Activated B cell treated with CpG ODN at 0.5 μM for 24 hours (primary cell): ENCODE measurements around the gene TDRD9. TPM values are rescaled to one million over a fixed set of nuclear protein-coding genes. Genes with fewer than 3 reads are reported as not detected.

Experiments used
- ATAC-seq: fragments of 200-7000 bp; cut with Tn5 transposase; one replicate; pipeline ENCODE4 v1.10.0; 2021; ENCODE audit warnings: low read depth, mild to moderate bottlenecking, moderate library complexity
- CTCF ChIA-PET: fragments of 350-600 bp; sonication (Branson Sonifier 250); formaldehyde crosslinking; loops from one replicate; lab custom pipeline; 2021; ENCODE audit warnings: antibody characterized with exemption; lab: Charles Lee
- POLR2A ChIA-PET: fragments of 350-600 bp; sonication (Branson Sonifier 250); formaldehyde crosslinking; loops from one replicate; lab custom pipeline; 2021; ENCODE audit warnings: antibody characterized with exemption; lab: Charles Lee
- DNase-seq: peaks from one replicate; pipeline ENCODE4 v3.0.0; 2022
- H3K27ac Mint-ChIP-seq: one replicate; pipeline ENCODE4 v1.8.0; 2020; ENCODE audit warnings: mixed read lengths
- H3K27me3 Mint-ChIP-seq: one replicate; pipeline ENCODE4 v1.8.0; 2021; ENCODE audit warnings: mixed read lengths
- H3K36me3 Mint-ChIP-seq: one replicate; pipeline ENCODE4 v1.8.0; 2021; ENCODE audit warnings: low read depth, mixed read lengths
- H3K4me1 Mint-ChIP-seq: one replicate; pipeline ENCODE4 v1.8.0; 2021; ENCODE audit warnings: mixed read lengths
- H3K4me3 Mint-ChIP-seq: one replicate; pipeline ENCODE4 v1.8.0; 2020; ENCODE audit warnings: mild to moderate bottlenecking, mixed read lengths
- H3K9me3 Mint-ChIP-seq: one replicate; pipeline ENCODE4 v1.8.0; 2020; ENCODE audit warnings: mixed read lengths
- intact Hi-C: fragments of 100-400 bp; cut with micrococcal nuclease; formaldehyde crosslinking; loops from one replicate; pipeline ENCODE4 v1.15.1; 2024
- total RNA-seq: library from RNA; stranded (reverse); gene quantifications from 2 replicates; pipeline ENCODE4 v1.2.3, GENCODE V29; 2022
- TF ChIP-seq, protein P1 (sequence below): fragments of 200-600 bp; IDR thresholded peaks from one replicate; pipeline ENCODE4 v1.8.0; 2022; ENCODE audit warnings: antibody characterized with exemption, mild to moderate bottlenecking

Gene TDRD9
- total RNA-seq, 1 donor from 2014 or later = 3.1 TPM

GRCh38 chr14:104026024-104026423 lies 97.8 kb downstream of the TDRD9 start:
- intact Hi-C loops = no loop called here
- Mint-ChIP-seq H3K4me1 (no peaks in the 10 kb centered on the region), H3K27ac (no peak overlapping the region), H3K9me3 (no peaks in the 10 kb centered on the region), H3K36me3 (no peaks in the 10 kb centered on the region), H3K27me3 (peaks cover 26% of the 10 kb centered on the region), H3K4me3 (no peak overlapping the region)
- TF ChIP-seq, protein P1, sequence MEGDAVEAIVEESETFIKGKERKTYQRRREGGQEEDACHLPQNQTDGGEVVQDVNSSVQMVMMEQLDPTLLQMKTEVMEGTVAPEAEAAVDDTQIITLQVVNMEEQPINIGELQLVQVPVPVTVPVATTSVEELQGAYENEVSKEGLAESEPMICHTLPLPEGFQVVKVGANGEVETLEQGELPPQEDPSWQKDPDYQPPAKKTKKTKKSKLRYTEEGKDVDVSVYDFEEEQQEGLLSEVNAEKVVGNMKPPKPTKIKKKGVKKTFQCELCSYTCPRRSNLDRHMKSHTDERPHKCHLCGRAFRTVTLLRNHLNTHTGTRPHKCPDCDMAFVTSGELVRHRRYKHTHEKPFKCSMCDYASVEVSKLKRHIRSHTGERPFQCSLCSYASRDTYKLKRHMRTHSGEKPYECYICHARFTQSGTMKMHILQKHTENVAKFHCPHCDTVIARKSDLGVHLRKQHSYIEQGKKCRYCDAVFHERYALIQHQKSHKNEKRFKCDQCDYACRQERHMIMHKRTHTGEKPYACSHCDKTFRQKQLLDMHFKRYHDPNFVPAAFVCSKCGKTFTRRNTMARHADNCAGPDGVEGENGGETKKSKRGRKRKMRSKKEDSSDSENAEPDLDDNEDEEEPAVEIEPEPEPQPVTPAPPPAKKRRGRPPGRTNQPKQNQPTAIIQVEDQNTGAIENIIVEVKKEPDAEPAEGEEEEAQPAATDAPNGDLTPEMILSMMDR = no peak
- POLR2A ChIA-PET = no interaction called here
- ATAC-seq = no peak
- no peak for DNase-seq
- CTCF ChIA-PET = no interaction called here

DNA sequence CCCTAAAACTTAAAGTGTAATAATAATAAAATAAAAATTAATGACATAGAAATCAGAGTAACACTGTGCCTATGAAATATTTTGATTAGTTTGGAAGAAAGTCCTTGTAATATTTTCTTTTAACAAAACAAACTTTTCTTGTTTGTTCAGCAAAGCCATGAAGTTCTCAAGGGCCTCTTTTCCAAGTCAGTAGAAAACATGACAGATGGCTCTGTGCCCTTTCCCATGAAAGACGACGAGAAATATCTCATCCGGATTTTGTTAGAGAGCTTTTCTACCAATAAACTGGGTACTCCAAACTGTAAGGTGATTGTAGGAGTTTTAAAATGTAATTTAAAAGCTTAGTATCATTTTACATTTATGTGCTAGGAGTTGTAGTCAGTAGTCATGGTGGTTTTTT lies 102.7 kb downstream of the TDRD9 start:
- Mint-ChIP-seq H3K27ac (no peak overlapping the region), H3K9me3 (no peaks in the 10 kb centered on the region), H3K27me3 (peaks cover 28% of the 10 kb centered on the region), H3K4me1 (no peaks in the 10 kb centered on the region), H3K4me3 (no peak overlapping the region), H3K36me3 (no peaks in the 10 kb centered on the region)
- ChIA-PET CTCF (no interaction called here), POLR2A (no interaction called here)
- TF ChIP-seq, protein P1 = no peak
- intact Hi-C loops = no loop called here
- DNase-seq (no peak), ATAC-seq (no peak)

DNA sequence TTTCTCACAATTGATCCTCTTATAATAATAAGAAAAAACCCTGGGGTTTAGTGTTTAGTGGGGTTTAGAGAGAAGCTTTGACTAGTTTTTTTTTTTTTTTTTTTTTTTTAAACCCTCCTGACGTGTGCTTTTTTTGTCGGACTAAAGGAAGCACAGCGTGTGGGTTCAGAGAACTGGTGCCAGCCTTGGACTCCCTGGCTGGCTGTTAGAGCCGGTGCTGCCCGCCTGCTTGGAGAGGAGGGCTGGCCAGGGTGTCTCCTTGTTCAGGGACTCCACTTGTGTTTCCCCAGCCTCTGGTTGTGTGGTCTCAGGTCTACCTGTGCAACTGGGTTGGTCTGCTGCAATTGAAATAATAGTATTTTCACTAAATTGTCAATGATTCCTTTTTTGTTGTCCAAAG lies 103.1 kb downstream of the TDRD9 start:
- ATAC-seq (no peak), DNase-seq (no peak)
- peaks cover 28% of the 10 kb centered on the region for H3K27me3 Mint-ChIP-seq
- no peak overlapping the region for H3K27ac Mint-ChIP-seq
- ChIA-PET CTCF (no interaction called here), POLR2A (no interaction called here)
- no peaks in the 10 kb centered on the region for H3K4me1 Mint-ChIP-seq
- intact Hi-C loops = no loop called here
- H3K36me3 Mint-ChIP-seq = no peaks in the 10 kb centered on the region
- H3K9me3 Mint-ChIP-seq = no peaks in the 10 kb centered on the region
- no peak overlapping the region for H3K4me3 Mint-ChIP-seq
- TF ChIP-seq, protein P1 = no peak

DNA sequence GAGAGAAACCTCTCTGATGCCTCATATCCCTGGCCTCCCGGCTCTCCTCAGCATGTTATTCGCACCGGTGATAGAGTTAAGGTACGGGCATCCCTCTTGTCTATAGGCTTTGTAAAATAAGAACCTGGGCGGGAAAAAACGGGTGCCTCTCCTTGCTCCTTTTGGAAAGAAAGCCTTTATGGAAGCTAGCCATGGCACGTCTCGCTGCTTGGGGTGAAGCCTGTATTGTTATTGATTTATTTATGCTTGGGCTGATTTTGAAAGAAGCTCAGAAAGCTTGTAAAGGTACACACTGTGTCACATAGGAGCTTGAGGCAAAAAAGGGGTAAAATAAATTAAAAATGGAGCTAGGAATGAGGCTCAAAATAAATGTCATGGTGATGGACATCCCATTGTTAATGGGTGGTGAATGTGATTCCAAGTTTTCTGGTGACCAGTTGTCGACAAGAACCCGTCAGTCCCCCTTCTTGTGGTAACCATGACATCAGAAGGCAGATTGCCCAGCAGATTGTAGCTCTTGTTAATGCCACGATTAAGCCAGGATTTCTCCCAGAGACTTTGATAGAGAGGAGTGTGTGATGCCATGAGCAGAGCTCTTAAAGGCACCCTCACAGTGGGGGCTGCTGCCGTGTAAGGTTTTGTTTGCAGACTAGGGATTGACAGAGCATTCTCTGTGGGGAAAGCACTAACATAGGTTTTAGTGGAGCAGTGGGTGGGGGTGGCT lies 106.9 kb downstream of the TDRD9 start:
- Mint-ChIP-seq H3K27ac (no peak overlapping the region), H3K27me3 (peaks cover 22% of the 10 kb centered on the region), H3K9me3 (no peaks in the 10 kb centered on the region), H3K4me3 (no peak overlapping the region), H3K4me1 (no peaks in the 10 kb centered on the region), H3K36me3 (no peaks in the 10 kb centered on the region)
- CTCF ChIA-PET = no interaction called here
- no peak for DNase-seq
- intact Hi-C loops = no loop called here
- POLR2A ChIA-PET = no interaction called here
- ATAC-seq = no peak
- TF ChIP-seq, protein P1 = no peak

DNA sequence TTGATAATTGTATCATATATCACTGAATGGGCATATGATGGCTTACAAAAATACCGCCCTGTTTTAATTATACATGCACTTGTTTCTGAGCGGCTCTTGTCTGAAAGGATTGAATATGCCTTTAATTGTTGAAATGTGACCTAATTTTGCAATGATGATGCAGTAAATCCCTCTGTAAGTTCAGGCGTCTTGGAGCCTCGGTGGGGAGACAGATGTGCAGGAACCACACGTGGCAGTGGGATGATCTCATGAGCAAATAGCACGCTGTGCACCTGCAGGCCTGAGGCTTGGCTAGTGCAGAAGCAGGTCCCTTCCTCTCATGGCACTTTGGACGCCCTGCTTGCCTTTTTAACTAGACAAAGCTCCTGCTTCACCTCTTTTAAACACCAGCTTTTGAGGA lies 108.0 kb downstream of the TDRD9 start:
- Mint-ChIP-seq H3K4me1 (no peaks in the 10 kb centered on the region), H3K27ac (no peak overlapping the region), H3K27me3 (peaks cover 22% of the 10 kb centered on the region), H3K9me3 (no peaks in the 10 kb centered on the region), H3K4me3 (no peak overlapping the region), H3K36me3 (no peaks in the 10 kb centered on the region)
- ChIA-PET CTCF (no interaction called here), POLR2A (no interaction called here)
- ATAC-seq = no peak
- intact Hi-C loops = no loop called here
- no peak for DNase-seq
- TF ChIP-seq, protein P1 = no peak
